NCI-H82 treated with DMSO at 0.1 percent for 48 hours (cell line): Measurements from ENCODE around the gene KRTAP2-2.

Source experiments
- DNase-seq: peaks from one replicate; lab custom pipeline; 2025; ENCODE audit not compliant: unreplicated experiment; lab: John Stamatoyannopoulos, UW

Gene KRTAP2-2

GRCh38 chr17:41026715-41027471, 28.1 kb downstream of the KRTAP2-2 start, which contains the start of gene KRTAP1-5:
KRTAP1-5 (minus strand) TSS chr17:41027208; CDS start chr17:41027155, 53 bp downstream.
- DNase-seq: no peak

DNA sequence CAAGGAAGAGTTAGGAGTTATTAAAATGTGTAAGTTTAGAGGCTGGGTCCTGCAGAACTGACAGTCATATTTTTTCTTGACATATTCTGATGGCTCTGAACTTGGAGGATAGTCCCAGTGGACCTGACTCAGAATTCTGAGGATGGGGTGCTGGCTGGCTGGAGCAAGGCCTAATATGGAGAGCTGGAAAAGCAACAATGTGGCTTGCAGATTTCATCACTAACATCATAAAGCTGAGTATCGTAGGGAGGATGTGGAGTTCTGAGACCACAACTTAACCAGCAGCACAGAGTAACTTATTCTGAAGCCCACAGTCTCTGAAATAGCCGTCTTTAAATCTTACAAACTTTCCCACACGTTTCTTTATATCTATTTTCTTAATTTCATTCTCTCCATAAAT, 30.3 kb downstream of the KRTAP2-2 start:
- no peak for DNase-seq

DNA sequence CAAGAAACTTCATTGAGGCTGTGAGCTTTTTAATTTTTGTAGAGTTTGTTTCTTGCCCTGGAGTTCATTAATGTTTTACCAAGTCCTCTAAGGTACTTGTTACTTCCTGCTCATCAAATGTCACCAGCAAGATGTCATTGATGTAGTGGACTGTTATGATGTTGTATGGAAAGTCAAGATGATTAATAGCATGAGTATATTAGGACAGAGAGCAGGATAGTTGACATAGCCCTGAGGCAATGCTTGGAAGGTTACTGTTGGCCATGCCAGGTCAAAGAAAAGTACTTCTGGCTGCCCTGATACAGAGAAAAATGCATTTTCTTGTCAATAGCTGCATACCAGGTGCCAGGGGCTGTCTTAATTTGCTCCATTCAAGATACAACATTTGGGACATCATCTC, 34.7 kb downstream of the KRTAP2-2 start:
- DNase-seq: no peak

DNA sequence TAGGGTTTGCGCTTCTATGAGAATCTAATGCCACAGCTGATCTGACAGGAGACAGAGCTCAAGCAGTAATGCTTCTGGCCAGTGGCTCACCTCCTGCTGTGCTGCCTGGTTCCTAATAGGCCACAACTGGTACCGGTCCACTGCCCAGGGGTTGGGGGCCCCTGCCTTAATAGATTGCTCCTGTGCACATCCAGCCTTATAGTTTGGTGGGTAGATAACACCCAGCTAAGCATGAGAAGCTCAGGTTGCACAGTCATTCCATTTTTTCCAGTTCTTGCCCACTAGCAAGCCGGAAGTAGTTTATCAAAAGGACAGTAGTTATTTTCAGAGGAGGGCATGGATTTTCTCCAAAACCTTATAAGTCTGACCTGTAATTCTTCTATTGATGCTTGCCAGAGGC, 35.6 kb downstream of the KRTAP2-2 start:
- DNase-seq: no peak

DNA sequence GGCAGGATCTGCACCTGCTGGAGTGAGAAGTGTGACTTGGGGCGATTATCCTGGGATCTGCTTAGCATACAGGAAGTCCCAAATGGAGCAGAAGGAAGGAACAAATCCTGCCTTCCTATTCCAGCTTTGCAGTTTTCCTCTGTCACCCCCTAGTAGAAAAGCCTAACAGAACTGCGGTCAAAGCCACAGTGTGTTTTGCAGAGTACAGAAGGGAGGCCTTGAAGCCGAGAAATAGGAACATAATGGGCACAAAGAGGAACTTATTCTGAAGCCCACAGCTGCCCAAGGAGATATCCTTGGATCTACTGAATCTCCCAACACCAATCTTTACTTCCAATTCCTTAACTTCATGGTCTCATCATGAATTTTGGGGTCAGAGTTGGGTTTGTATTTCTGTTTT, 36.5 kb downstream of the KRTAP2-2 start:
- no peak for DNase-seq

GRCh38 chr17:41016578-41017215, 38.3 kb downstream of the KRTAP2-2 start:
- no peak for DNase-seq

DNA sequence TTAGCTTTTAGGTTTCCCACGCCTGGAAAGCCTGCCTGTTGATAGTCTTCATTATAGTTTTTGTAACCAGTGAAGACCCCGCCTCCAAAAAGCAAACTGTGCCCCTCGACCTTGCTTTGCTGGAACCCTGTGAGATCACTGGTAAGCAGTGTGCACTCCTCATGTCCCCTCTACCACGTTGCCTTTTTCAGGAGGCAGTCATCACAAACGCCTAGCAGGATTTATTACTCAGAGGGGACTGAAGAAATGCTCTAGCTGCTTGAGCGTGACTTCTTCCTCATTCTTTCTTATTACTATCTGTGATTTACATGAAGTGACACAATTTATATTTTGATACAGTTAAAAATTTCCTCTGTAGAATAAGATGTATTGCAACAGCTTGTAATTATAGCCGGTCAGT, 39.6 kb downstream of the KRTAP2-2 start:
- DNase-seq: no peak

- no peak for DNase-seq
Observed at GRCh38 chr17:41013606-41014005, 41.4 kb downstream of the KRTAP2-2 start.

DNA sequence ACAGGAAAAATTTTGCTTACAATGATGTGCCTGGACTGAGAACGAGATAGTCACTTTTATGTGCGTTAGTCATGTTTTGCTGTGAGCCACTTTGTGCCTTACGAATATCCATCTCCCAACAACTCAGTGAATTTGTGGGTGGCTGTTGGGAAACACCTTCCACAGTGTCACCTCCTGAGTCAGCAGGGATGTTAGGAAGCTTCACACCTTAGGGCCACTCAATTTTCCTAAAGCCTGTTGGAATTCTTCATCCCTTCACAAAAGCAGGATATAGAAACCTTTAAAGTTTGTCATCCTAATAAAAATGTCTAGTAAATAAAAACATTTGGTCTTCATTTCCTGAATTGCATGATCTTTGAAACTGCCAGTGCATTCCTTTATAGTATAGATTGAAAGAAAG, 41.8 kb downstream of the KRTAP2-2 start:
- no peak for DNase-seq

GRCh38 chr17:41012326-41013120, 42.5 kb downstream of the KRTAP2-2 start:
- DNase-seq: no peak

GRCh38 chr17:41010441-41010840, 44.6 kb downstream of the KRTAP2-2 start:
- DNase-seq: no peak

DNA sequence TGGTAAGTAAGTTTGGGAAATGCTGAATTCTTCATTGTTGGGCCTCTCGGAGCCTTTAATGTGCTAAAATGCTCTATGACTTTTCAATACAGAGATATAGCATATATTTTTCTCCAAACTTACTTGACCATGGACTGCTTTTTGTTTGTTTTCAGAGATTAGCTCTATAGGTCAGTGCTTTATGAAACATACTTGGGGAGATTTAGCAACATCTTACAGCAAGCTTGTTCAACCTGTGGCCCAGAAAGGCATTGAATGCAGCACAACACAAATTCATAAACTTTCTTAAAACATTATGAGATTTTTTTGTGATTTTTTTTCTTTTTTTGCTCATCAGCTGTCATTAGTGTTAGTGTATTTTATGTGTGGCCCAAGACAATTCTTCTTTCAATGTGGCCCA, 45.1 kb downstream of the KRTAP2-2 start:
- no peak for DNase-seq

- no peak for DNase-seq
Observed at GRCh38 chr17:41009301-41009760, 45.7 kb downstream of the KRTAP2-2 start.

DNA sequence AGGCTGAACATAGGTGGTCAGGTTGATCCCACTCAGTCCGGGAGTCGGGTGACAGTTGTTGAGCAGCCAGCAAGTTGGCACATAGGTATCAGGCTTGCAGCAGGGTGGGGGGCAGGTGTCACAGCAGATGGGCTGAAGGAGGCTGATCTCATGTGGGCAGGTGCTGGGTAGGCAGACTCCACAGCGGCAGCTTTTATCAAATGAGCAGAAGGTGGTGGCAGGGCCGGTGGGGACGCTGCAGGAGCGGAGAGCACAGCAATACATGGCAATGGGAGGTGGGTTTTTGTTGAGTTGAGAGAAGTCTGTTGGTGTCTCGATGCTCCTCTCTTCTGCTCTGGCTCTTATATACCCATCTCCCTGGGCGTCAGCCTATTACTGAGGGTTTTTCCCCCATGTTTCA, 46.2 kb downstream of the KRTAP2-2 start, which contains the start of gene KRTAP3-1:
Gene KRTAP3-1 (minus strand): TSS at position 318 of the 400 bp plus-strand sequence. CDS start 54 bp downstream, at position 264.
- DNase-seq: no peak
